HCT116 (cell line): Measurements from ENCODE around the gene ZNF555. TPM values are rescaled to one million over a fixed set of nuclear protein-coding genes. Genes with fewer than 3 reads are reported as not detected.

Experiments
- ATAC-seq: fragments of 200-7000 bp; cut with Tn5 transposase; 2 replicates; pipeline ENCODE4 v1.9.1; 2020; ENCODE audit warnings: mild to moderate bottlenecking, moderate library complexity
- BruUV-seq: library from RNA; stranded (reverse); fragments of 400-500 nt; replicated peaks from 2 replicates; lab custom pipeline; 2021; lab: Mats Ljungman, UMichigan
- CTCF ChIA-PET: fragments of 300-600 bp; sonication (Branson Sonifier 250); formaldehyde crosslinking; loops from one replicate; lab custom pipeline; 2021; ENCODE audit warnings: antibody characterized with exemption; lab: Charles Lee
- POLR2A ChIA-PET: fragments of 300-600, 350-600 bp; sonication (Branson Sonifier 250); formaldehyde crosslinking; loops from one replicate; lab custom pipeline; 2021; ENCODE audit warnings: antibody characterized with exemption; lab: Charles Lee
- RAD21 ChIA-PET, 2 experiments: fragments of 300-600 bp; sonication (Branson Sonifier 250); formaldehyde crosslinking; loops; one replicate each; lab custom pipeline; 2023; ENCODE audit warnings: low total read pairs in 2 of 2; ENCODE audit not compliant: uncharacterized antibody in 2 of 2, unreplicated experiment in 2 of 2, low non-redundant PET in 1 of 2; lab: Charles Lee
- DNase-seq: peaks from one replicate; pipeline ENCODE4 v3.0.0-alpha.2; 2010; ENCODE audit warnings: low read depth, low spot score
- H2AFZ ChIP-seq: fragments of 200-600 bp; shearing (Covaris generic), sonication (generic); 2 replicates; pipeline ENCODE4 v1.6.1; 2017; ENCODE audit warnings: low read depth, mixed run types, mixed read lengths, antibody characterized with exemption, low read length; ENCODE audit not compliant: poor library complexity, severe bottlenecking
- H3K27ac ChIP-seq: 2 replicates; pipeline ENCODE4 v1.5.1; 2012; ENCODE audit warnings: low read depth, low read length
- H3K27me3 ChIP-seq: fragments of 200-600 bp; sonication (generic); 2 replicates; pipeline ENCODE4 v1.6.1; 2016; ENCODE audit warnings: mixed run types, low read length, mixed read lengths; ENCODE audit not compliant: insufficient read depth
- H3K36me3 ChIP-seq, 2 experiments: fragments of 200-500 bp in 1 of 2; fragments of 200-600 bp in 1 of 2; sonication (Bioruptor generic) in 1 of 2; sonication (generic) in 1 of 2; 2 replicates each; pipeline versions ENCODE4 v1.5.1 to v1.6.1; 2014 to 2016; ENCODE audit warnings: low read length in 2 of 2, inconsistent platforms in 1 of 2, mixed read lengths in 1 of 2, mixed run types in 1 of 2; ENCODE audit not compliant: insufficient read depth in 2 of 2, control insufficient read depth in 1 of 2
- H3K4me1 ChIP-seq, 2 experiments: fragments of 200-600 bp in 1 of 2; sonication (generic) in 1 of 2; 2 replicates each; pipeline versions ENCODE4 v1.5.1 to v1.6.1; 2012 to 2017; ENCODE audit warnings: low read length in 2 of 2, inconsistent platforms in 1 of 2, mild to moderate bottlenecking in 1 of 2, mixed read lengths in 1 of 2, mixed run types in 1 of 2, moderate library complexity in 1 of 2; ENCODE audit not compliant: insufficient read depth in 2 of 2, control insufficient read depth in 1 of 2
- H3K4me2 ChIP-seq: fragments of 200-600 bp; sonication (generic); 2 replicates; pipeline ENCODE4 v1.6.1; 2017; ENCODE audit warnings: mixed run types, low read length, mixed read lengths
- H3K4me3 ChIP-seq, 2 experiments: fragments of 200-600 bp in 1 of 2; sonication (generic) in 1 of 2; replicated peaks in 1 of 2; 2 replicates each; pipeline ENCODE4 v1.5.1; 2011 to 2016; ENCODE audit warnings: low read length in 2 of 2, control low read depth in 1 of 2, low read depth in 1 of 2, mild to moderate bottlenecking in 1 of 2, mixed read lengths in 1 of 2, mixed run types in 1 of 2
- H3K79me2 ChIP-seq: fragments of 200-600 bp; sonication (generic); 2 replicates; pipeline ENCODE4 v1.6.1; 2017; ENCODE audit warnings: mild to moderate bottlenecking, mixed run types, low read length, moderate library complexity, mixed read lengths; ENCODE audit not compliant: insufficient read depth
- H3K9ac ChIP-seq: fragments of 200-600 bp; sonication (generic); 2 replicates; pipeline ENCODE4 v1.6.1; 2016; ENCODE audit warnings: low read length, mixed read lengths
- H3K9me2 ChIP-seq: fragments of 200-600 bp; sonication (generic), shearing (Covaris generic); 2 replicates; pipeline ENCODE4 v1.6.1; 2017; ENCODE audit warnings: mixed run types, mild to moderate bottlenecking, moderate library complexity; ENCODE audit not compliant: insufficient read depth
- H3K9me3 ChIP-seq, 2 experiments: fragments of 200-500 bp in 1 of 2; fragments of 200-600 bp in 1 of 2; sonication (Bioruptor generic) in 1 of 2; sonication (generic) in 1 of 2; 2 replicates each; pipeline ENCODE4 v1.6.1; 2014 to 2017; ENCODE audit warnings: low read length in 2 of 2, mixed read lengths in 2 of 2, inconsistent platforms in 1 of 2, low read depth in 1 of 2, mild to moderate bottlenecking in 1 of 2, mixed run types in 1 of 2, moderate library complexity in 1 of 2; ENCODE audit not compliant: control insufficient read depth in 1 of 2, insufficient read depth in 1 of 2
- H4K20me1 ChIP-seq: fragments of 200-600 bp; sonication (generic), shearing (Covaris generic); 2 replicates; pipeline ENCODE4 v1.6.1; 2017; ENCODE audit warnings: mixed run types, mild to moderate bottlenecking, moderate library complexity; ENCODE audit not compliant: insufficient read depth
- ATF3 ChIP-seq: IDR thresholded peaks from 2 replicates; pipeline ENCODE4 v1.6.1; 2012
- FOSL1 ChIP-seq: IDR thresholded peaks from 2 replicates; pipeline ENCODE4 v1.6.1; 2012; ENCODE audit warnings: low read depth
- POLR2AphosphoS5 ChIP-seq: IDR thresholded peaks from 2 replicates; pipeline ENCODE4 v1.6.1; 2011; ENCODE audit warnings: mild to moderate bottlenecking, low read depth, low read length, moderate library complexity
- REST ChIP-seq: IDR thresholded peaks from 2 replicates; pipeline ENCODE4 v1.6.1; 2012; ENCODE audit warnings: low read depth
- YY1 ChIP-seq: IDR thresholded peaks from 2 replicates; pipeline ENCODE4 v1.6.1; 2011; ENCODE audit warnings: low read length, low read depth, moderate library complexity, mild to moderate bottlenecking; ENCODE audit not compliant: insufficient replicate concordance; ENCODE audit errors: extremely low read depth
- ZFX ChIP-seq: fragments of 450-650 bp; IDR thresholded peaks from 2 replicates; pipeline ENCODE4 v1.6.1; 2017
- ZNF274 ChIP-seq: fragments of 200-500 bp; sonication (Bioruptor generic); IDR thresholded peaks from 2 replicates; pipeline ENCODE4 v1.6.1; 2014; ENCODE audit warnings: mild to moderate bottlenecking, low read depth, low read length, inconsistent platforms
- intact Hi-C: fragments of 100-400 bp; cut with micrococcal nuclease; formaldehyde crosslinking; loops from 2 replicates; pipeline ENCODE4 v1.10.0; 2022
- total RNA-seq: library from RNA; stranded (reverse); gene quantifications from one replicate; pipeline ENCODE4 v1.2.1, GENCODE V29; 2021; ENCODE audit not compliant: unreplicated experiment

ZNF555 gene
- total RNA-seq, 1 experiment from 2014 or later, result 4.5 TPM

GRCh38 chr19:2827840-2828489, 13.3 kb upstream of the ZNF555 start:
- no peaks in the 10 kb centered on the region for H4K20me1 ChIP-seq
- TF ChIP-seq YY1, result no peak
- no peak for TF ChIP-seq FOSL1
- TF ChIP-seq POLR2AphosphoS5, result no peak
- TF ChIP-seq ATF3, result no peak
- TF ChIP-seq ZFX, result 0 out of 2 replicates have a peak, but pooled peaks have one; percentile 13
- TF ChIP-seq, all 23 proteins: peak for 1
- Histone ChIP-seq H3K4me3 (no peak overlapping the region), H3K36me3 (no peaks in the 10 kb centered on the region), H3K4me1 (no peaks in the 10 kb centered on the region), H3K79me2 (no peaks in the 10 kb centered on the region), H3K9ac (no peak overlapping the region), H3K9me2 (no peaks in the 10 kb centered on the region), H2AFZ (no peak overlapping the region), H3K27ac (no peak overlapping the region), H3K9me3 (peaks cover 2 to 4% of the 10 kb centered on the region in 2 experiments; a peak in 2 of 4 replicates), H3K4me2 (no peak overlapping the region), H3K27me3 (no peaks in the 10 kb centered on the region)
- RAD21 ChIA-PET, result no interaction called here
- BruUV-seq, result no TSS peak
- ATAC-seq (no peak), DNase-seq (no peak)
- POLR2A ChIA-PET, result no interaction called here
- CTCF ChIA-PET, result interaction anchor here (0.9 kb wide), 1 partner anchor 13 kb away, joined by 3 read pairs; the partner anchor contains the start of gene ZNF555
- intact Hi-C loops, result no loop called here

- Histone ChIP-seq H3K9me3 (peaks cover 9 to 30% of the 10 kb centered on the region in 2 experiments; a peak in 2 of 4 replicates), H3K4me1 (no peaks in the 10 kb centered on the region), H3K9ac (no peak overlapping the region), H4K20me1 (no peaks in the 10 kb centered on the region), H3K36me3 (no peaks in the 10 kb centered on the region), H3K9me2 (no peaks in the 10 kb centered on the region), H3K27ac (no peak overlapping the region), H3K4me2 (no peak overlapping the region), H3K4me3 (no peak overlapping the region), H2AFZ (no peak overlapping the region), H3K79me2 (no peaks in the 10 kb centered on the region), H3K27me3 (no peaks in the 10 kb centered on the region)
- TF ChIP-seq REST (no peak), ZNF274 (peak; percentile 99)
- intact Hi-C loops, result no loop called here
- POLR2A ChIA-PET, result no interaction called here
- ATAC-seq (no peak), DNase-seq (no peak)
- RAD21 ChIA-PET, result no interaction called here
- BruUV-seq, result TSS peak; percentile 22
- CTCF ChIA-PET, result no interaction called here
These were observed 6.9 kb upstream of the ZNF555 start for GRCh38 chr19:2834294-2834871.
